ENCODE results near the gene ATP11B.

ATP11B gene

GRCh38 chr3:182962166-182962565 is 168.9 kb downstream of the ATP11B start:
- no peak for DNase-seq

GRCh38 chr3:182964179-182964578 is 170.9 kb downstream of the ATP11B start:
- no peak for DNase-seq

GRCh38 chr3:182965861-182966366 is 172.6 kb downstream of the ATP11B start:
- DNase-seq = no peak

GRCh38 chr3:182967218-182968204 is 174.2 kb downstream of the ATP11B start:
- DNase-seq = no peak

- DNase-seq = no peak
Observed at GRCh38 chr3:182969277-182969676, 176.0 kb downstream of the ATP11B start.

GRCh38 chr3:182969853-182970252 is 176.5 kb downstream of the ATP11B start:
- DNase-seq = no peak

DNA sequence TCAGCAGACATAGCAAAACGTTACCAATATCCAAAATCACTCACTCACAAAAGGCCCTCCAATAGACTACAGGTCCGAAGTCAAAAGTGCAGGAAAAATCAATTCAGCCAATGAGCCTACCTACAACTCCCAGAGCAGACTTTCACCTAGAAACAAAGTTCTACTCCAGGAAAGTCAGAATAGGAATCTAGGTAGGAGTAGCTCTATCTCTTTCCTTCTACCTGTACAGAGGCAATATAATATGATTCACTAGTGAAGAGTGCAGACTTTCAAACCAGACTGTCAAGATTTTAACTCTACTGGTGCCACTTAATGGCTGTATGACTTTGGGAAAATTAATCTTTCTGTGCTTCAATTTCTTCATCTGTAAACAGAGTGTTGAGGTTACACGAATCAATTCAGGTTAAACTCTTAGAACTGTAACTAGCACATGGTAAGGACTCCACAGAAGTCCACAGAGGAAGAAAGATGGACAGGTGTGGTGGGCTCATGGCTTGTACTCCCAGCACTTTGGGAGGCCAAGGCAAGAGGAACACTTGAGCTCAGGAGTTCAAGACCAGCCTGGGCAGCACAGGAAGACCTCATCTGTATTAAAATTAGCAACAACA is 177.6 kb downstream of the ATP11B start:
- no peak for DNase-seq
